PFSK-1 (cell line): ENCODE data around the gene SPINT2.

Source experiments
- FOXP2 ChIP-seq: optimal IDR thresholded peaks from 2 replicates; pipeline ENCODE3; 2011; ENCODE audit warnings: borderline replicate concordance, control low read depth, inconsistent platforms; ENCODE audit not compliant: insufficient read depth; ENCODE audit errors: extremely low read length, extremely low read depth
- POLR2AphosphoS5 ChIP-seq: IDR thresholded peaks from 2 replicates; pipeline ENCODE4 v1.6.1; 2012; ENCODE audit warnings: low read depth, mild to moderate bottlenecking, control low read depth, low read length, moderate library complexity
- SIN3A ChIP-seq: IDR thresholded peaks from 2 replicates; pipeline ENCODE4 v1.6.1; 2012; ENCODE audit warnings: mild to moderate bottlenecking, low read length, moderate library complexity, borderline replicate concordance; ENCODE audit not compliant: insufficient read depth
- TAF1 ChIP-seq: IDR thresholded peaks from 2 replicates; pipeline ENCODE4 v1.6.1; 2012; ENCODE audit warnings: low read length, control low read depth, borderline replicate concordance; ENCODE audit not compliant: insufficient read depth
- TF ChIP-seq, protein P1 (sequence below), 2 experiments: IDR thresholded peaks; 2 replicates each; pipeline versions ENCODE4 v1.6.1 to v1.8.0; 2011 to 2012; ENCODE audit warnings: low read depth in 2 of 2, low read length in 2 of 2, control low read depth in 1 of 2, inconsistent platforms in 1 of 2, mild to moderate bottlenecking in 1 of 2, moderate library complexity in 1 of 2; ENCODE audit not compliant: insufficient read depth in 1 of 2

The SPINT2 gene

DNA sequence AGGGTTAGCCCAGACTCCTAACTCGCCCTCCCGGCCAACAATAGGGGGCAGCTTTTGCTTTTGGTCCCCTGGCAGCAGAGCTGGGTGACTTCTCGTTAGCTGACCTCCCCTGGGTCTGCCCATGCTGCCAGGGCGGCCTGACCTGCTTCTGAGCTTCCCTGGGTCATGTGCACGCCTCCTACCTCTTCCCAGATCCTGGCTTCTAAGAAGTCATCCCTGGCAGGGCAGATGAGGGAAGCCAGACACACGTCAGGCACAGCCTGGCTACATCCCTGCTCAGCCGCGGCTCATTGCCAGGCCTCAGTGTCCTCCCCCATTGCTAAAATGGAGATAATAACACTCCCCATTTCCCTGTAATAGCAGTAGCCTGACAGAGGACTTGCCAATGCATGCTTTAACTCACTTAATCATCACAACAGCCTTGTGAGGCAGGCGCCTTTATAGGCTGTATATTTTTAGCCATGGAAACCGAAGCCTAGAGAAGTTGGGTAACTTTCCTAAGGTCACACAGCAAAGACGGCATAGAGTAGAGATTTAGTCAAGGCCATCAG is 57.3 kb downstream of the SPINT2 start:
- TF ChIP-seq SIN3A, result no peak

DNA sequence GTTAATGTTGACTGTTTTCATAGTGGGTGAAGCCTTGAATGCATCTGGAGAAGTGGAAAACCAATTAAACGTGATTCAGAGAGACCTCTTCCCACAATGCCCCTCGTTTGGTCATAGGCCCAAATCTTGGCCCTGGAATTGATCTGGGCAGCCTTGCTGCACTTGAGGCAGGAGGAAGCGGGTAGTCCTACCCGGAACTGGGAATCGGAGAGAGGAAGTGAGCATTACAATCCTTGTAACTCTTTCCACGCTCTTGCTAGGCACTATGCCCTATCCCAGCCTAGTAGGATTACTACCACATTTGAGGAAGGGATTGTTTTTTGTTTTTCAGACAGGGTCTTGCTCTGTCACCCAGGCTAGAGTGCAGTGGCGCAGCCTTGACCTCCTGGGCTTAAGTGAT is 58.9 kb downstream of the SPINT2 start:
- TF ChIP-seq FOXP2, result no peak
- TF ChIP-seq, protein P1, sequence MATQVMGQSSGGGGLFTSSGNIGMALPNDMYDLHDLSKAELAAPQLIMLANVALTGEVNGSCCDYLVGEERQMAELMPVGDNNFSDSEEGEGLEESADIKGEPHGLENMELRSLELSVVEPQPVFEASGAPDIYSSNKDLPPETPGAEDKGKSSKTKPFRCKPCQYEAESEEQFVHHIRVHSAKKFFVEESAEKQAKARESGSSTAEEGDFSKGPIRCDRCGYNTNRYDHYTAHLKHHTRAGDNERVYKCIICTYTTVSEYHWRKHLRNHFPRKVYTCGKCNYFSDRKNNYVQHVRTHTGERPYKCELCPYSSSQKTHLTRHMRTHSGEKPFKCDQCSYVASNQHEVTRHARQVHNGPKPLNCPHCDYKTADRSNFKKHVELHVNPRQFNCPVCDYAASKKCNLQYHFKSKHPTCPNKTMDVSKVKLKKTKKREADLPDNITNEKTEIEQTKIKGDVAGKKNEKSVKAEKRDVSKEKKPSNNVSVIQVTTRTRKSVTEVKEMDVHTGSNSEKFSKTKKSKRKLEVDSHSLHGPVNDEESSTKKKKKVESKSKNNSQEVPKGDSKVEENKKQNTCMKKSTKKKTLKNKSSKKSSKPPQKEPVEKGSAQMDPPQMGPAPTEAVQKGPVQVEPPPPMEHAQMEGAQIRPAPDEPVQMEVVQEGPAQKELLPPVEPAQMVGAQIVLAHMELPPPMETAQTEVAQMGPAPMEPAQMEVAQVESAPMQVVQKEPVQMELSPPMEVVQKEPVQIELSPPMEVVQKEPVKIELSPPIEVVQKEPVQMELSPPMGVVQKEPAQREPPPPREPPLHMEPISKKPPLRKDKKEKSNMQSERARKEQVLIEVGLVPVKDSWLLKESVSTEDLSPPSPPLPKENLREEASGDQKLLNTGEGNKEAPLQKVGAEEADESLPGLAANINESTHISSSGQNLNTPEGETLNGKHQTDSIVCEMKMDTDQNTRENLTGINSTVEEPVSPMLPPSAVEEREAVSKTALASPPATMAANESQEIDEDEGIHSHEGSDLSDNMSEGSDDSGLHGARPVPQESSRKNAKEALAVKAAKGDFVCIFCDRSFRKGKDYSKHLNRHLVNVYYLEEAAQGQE (IDR thresholded peaks at IDR 0.05; ENCODE audit: insufficient read depth in 1 of 2, low read depth in 2 of 2, low read length in 2 of 2), result no peak
- TF ChIP-seq TAF1, result no peak
- TF ChIP-seq POLR2AphosphoS5, result no peak
- TF ChIP-seq SIN3A, result no peak

DNA sequence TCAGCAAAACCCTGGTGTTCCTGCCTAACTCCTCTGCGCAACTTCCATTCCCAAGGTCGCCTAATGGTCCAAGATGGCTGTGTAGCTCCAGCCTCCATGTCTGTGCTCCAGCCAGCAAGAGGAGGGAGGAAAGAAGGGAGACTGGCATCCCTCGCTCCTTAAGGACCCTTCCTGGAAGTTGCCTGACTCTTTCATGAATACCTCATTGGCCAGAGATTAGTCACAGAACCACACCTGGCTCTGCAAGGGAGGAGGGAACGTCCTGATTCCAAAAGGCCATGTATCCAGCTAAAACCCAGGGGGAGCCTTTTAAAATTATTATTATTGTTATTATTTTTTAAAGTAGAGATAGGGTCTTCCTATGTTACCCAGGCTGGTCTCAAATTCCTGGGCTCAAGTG is 60.1 kb downstream of the SPINT2 start:
- no peak for TF ChIP-seq SIN3A
- TF ChIP-seq TAF1, result no peak

DNA sequence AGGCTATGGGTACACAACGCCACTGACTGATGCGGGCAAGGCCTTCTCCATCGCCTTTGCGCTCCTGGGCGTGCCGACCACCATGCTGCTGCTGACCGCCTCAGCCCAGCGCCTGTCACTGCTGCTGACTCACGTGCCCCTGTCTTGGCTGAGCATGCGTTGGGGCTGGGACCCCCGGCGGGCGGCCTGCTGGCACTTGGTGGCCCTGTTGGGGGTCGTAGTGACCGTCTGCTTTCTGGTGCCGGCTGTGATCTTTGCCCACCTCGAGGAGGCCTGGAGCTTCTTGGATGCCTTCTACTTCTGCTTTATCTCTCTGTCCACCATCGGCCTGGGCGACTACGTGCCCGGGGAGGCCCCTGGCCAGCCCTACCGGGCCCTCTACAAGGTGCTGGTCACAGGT is 62.2 kb downstream of the SPINT2 start:
- no peak for TF ChIP-seq TAF1
- no peak for TF ChIP-seq POLR2AphosphoS5
- TF ChIP-seq, protein P1 (IDR thresholded peaks at IDR 0.05; ENCODE audit: insufficient read depth in 1 of 2, low read depth in 2 of 2, low read length in 2 of 2), result no peak
- no peak for TF ChIP-seq SIN3A
- no peak for TF ChIP-seq FOXP2

DNA sequence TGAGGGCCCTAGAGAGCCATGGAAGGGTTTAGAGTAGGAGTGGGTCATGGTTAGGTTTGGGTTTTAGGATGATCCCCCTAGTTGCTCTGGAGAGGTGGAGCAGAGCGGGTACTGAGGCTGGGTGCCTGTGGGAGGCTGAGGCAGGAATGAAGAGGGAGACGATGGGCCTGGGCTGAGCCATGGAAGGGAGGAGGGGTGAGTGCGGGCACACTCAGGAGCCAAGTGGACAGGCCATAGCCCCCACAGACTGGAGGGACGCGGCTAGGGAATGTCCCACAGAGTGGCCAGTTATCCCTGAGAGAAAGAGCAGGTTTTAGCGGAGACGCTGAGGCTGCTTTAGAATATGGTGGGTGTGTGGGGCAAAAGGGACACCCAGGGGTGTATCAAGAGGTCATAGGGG is 65.3 kb downstream of the SPINT2 start:
- TF ChIP-seq POLR2AphosphoS5, result no peak
- TF ChIP-seq, protein P1 (IDR thresholded peaks at IDR 0.05; ENCODE audit: insufficient read depth in 1 of 2, low read depth in 2 of 2, low read length in 2 of 2), result no peak
- TF ChIP-seq SIN3A, result no peak
- TF ChIP-seq TAF1, result no peak
- TF ChIP-seq FOXP2, result no peak

DNA sequence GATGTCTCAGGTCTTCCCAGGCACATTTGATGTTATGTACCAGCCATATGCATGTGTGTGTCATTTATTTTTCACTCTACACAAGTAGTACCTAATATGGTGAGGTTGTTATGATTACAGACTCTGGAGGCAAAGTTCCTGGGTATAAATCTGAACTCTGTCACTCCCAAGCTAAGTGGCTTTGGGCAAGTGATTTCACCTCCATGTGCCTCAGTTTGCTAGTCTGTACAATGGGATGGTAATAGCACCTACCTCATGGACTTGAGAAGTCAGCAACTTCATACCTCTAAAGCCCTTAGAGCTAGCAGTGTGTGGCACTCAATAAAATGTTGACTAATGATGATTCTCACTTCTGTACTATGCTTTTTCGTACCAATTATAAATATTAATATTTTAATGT is 67.4 kb downstream of the SPINT2 start:
- TF ChIP-seq, protein P1 (IDR thresholded peaks at IDR 0.05; ENCODE audit: insufficient read depth in 1 of 2, low read depth in 2 of 2, low read length in 2 of 2), result no peak
- TF ChIP-seq POLR2AphosphoS5 (no peak), TAF1 (no peak), SIN3A (no peak), FOXP2 (no peak)
